NCI-H1436 (cell line): ENCODE data around the gene BATF2.
A peak's percentile ranks its signal among the peaks of the same experiment; 100 is the strongest.
"Not testable (repeated sequence)": the region's sequence is repeated elsewhere in the genome, so short reads cannot be mapped to it uniquely, and the experiment has no call there.

Source experiments
- DNase-seq: peaks from one replicate; lab custom pipeline; 2025; lab: John Stamatoyannopoulos, UW

The BATF2 gene, protein sequence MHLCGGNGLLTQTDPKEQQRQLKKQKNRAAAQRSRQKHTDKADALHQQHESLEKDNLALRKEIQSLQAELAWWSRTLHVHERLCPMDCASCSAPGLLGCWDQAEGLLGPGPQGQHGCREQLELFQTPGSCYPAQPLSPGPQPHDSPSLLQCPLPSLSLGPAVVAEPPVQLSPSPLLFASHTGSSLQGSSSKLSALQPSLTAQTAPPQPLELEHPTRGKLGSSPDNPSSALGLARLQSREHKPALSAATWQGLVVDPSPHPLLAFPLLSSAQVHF

GRCh38 chr11:64996710-64997380 is at the start of gene BATF2:
BATF2 (minus strand) TSS chr11:64996971; CDS start chr11:64996914, 57 bp downstream.
- peak; percentile 67 for DNase-seq

GRCh38 chr11:65045728-65046127 is 49.0 kb upstream of the BATF2 start:
- no peak for DNase-seq

GRCh38 chr11:65045061-65045460 is 48.3 kb upstream of the BATF2 start:
- no peak for DNase-seq

GRCh38 chr11:65043881-65044501 is 47.2 kb upstream of the BATF2 start:
- no peak for DNase-seq

- no peak for DNase-seq
Measured at GRCh38 chr11:65042891-65043290, 46.1 kb upstream of the BATF2 start.

GRCh38 chr11:65040847-65041622 is 44.3 kb upstream of the BATF2 start, which contains the start of gene SAC3D1:
SAC3D1 (plus strand) TSS chr11:65041210; CDS start chr11:65041293, 83 bp downstream.
- peak; percentile 93 for DNase-seq

GRCh38 chr11:65040520-65040846 is 43.7 kb upstream of the BATF2 start:
- DNase-seq, result no peak

- no peak for DNase-seq
Measured at GRCh38 chr11:65036931-65037330, 40.2 kb upstream of the BATF2 start.

DNA sequence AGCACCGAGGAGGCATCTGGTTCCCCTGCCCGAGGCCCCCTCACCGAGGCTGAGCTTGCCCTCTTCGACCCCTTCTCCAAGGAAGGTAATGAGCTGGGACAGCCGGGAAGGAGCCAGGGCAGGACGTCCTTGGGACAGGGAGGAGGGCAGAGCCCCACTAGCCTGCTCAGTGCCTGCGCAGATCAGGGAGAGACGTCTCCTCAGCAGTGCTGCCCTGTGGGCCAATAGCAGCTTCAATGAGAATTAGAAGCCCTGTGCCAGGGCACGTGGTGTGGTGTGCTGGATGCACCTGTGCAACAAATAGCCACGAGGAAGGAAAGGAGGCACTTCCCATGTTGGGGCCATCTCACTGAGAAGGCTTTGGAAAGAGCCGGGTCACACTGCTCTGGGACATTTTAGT is 38.8 kb upstream of the BATF2 start:
- DNase-seq, result no peak

- no peak for DNase-seq
Measured at GRCh38 chr11:65034423-65034822, 37.7 kb upstream of the BATF2 start.

- no peak for DNase-seq
Measured at GRCh38 chr11:65032216-65032615, 35.4 kb upstream of the BATF2 start.

GRCh38 chr11:65027213-65028067 is 30.7 kb upstream of the BATF2 start, which contains the start of gene SNX15:
SNX15 (plus strand) TSS chr11:65027439; CDS start chr11:65027538, 99 bp downstream.
- DNase-seq, result peak; percentile 97

DNA sequence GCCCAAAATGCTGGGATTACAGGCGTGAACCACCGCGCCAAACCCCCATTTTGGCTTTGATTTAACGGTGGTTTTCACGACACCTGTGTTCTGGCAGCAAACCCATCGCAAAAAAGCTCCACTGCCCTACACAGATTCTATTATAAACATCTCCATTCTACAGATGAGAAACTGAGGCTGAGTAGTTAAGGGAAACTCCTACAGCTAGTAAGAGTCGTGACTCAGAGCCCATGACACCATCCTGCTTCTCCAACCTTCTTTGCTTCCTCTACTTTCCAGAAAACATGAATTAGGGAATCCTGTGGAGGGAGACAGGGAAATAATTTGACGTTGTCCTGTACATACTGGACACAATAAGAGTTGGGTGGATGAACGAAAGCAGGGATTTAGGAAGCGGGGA is 30.0 kb upstream of the BATF2 start:
- no peak for DNase-seq

DNA sequence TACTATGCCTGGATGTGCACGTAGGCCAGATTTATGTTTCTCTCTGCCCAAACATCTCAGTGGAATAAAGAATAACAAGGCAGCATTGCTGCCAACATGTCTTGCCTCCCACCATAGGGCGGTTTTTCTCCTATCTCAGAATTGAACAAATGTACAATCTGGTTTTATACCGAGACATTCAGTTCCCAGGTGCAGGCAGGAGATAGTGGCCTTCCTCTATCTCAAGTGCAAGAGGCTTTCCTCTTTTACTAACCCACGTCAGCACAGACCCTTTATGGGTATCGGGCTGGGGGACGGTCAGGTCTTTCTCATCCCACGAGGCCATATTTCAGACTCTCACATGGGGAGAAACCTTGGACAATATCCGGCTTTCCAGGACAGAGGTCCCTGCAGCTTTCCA is 26.7 kb upstream of the BATF2 start:
- not testable (repeated sequence) for DNase-seq

GRCh38 chr11:65021509-65021908 is 24.7 kb upstream of the BATF2 start:
- no peak for DNase-seq

DNA sequence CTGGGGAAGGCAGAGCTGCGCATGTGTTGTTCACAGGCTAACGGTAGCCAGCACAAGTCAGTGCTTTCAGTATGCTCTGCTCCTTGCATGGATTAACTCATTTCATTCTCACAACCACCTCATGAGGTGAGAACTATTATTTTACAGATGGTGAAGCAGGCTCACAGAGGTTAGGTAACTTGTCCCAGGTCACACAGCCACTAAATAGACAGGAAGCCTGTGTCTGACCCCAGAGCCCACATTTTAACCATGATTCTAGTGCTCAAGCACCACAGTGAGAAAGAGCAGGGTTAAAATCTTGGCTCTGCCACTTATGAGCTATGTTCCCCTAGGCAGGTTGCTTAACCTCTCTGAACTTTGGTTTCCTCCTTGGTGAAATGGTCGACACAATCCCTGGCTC is 24.2 kb upstream of the BATF2 start:
- no peak for DNase-seq

DNA sequence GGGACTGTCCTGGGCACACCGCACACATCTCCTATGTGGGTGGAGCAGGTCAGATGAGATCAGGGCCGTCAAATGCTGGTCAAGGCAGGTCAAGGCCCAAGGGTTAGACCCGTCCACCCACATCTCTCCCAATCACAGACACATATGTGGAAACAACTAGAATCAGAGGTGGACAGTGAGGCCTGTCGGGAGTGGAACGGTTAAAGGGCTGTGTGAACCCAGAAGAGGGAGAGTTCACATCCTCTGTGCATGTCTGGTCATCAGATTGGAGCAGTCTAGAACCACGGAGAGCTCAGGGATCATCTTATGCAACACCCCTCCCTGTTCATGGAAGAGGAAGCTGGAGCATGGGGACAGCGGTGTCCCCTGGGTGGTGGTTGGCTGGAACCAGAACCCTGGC is 23.1 kb upstream of the BATF2 start:
- DNase-seq, result no peak

- no peak for DNase-seq
Measured at GRCh38 chr11:65017937-65018336, 21.2 kb upstream of the BATF2 start.

DNA sequence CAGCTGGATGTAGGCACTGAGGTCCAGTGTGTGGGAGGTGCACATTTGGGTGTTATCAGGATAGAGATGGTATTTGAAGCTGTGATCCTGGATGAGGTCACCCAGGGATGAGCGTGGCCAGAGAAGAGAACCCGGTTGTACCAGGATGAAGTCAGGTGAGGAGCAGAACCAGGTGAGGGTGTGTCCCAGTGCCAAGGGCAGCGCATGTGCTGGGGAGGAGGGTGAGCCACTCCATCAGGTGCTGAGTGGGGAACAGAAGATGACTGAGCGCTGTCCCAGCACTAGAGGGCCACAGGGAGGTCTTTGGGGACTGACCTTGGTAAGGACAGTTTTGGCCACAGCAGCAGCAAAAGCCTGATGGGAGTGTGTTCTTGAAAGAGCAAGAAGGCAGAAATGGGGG is 19.9 kb upstream of the BATF2 start:
- no peak for DNase-seq

DNA sequence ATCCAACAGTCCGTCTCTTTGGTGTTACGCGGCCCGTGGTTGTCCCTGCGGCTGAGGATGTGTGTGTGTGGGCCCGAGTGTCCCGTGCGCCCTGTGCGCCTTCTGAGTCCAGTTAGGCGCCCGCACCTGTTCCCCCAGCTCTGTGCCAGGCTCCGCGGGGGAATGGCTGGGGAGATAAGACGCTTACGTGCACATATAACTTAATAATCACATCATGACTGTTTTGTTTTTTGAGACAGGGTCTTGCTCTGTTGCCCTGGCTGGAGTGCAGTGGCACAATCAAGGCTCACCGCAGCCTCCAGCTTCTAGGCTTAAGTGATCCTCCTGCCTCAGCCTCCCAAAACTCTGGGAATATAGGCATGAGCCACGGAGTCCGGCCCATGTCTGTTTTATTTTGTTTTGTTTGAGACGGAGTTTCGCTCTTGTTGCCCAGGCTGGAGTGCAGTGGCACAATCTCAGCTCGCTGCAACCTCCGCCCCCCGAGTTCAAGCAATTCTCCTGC is 18.0 kb upstream of the BATF2 start:
- no peak for DNase-seq
